ENCODE results near the gene TTC22. TPM values are rescaled to one million over a fixed set of nuclear protein-coding genes. Genes with fewer than 3 reads are reported as not detected.

Gene TTC22
- total RNA-seq (1 to 10 TPM; 4.4 to 4.5 TPM), total RNA-seq (1.8 to 23.8 (median 10.3) reads per million in 172 experiments)
- 8.4 TPM for polyA plus RNA-seq (2013, experiment 1 of 2)
- 8.0 TPM for polyA plus RNA-seq (2013, experiment 2 of 2)

DNA sequence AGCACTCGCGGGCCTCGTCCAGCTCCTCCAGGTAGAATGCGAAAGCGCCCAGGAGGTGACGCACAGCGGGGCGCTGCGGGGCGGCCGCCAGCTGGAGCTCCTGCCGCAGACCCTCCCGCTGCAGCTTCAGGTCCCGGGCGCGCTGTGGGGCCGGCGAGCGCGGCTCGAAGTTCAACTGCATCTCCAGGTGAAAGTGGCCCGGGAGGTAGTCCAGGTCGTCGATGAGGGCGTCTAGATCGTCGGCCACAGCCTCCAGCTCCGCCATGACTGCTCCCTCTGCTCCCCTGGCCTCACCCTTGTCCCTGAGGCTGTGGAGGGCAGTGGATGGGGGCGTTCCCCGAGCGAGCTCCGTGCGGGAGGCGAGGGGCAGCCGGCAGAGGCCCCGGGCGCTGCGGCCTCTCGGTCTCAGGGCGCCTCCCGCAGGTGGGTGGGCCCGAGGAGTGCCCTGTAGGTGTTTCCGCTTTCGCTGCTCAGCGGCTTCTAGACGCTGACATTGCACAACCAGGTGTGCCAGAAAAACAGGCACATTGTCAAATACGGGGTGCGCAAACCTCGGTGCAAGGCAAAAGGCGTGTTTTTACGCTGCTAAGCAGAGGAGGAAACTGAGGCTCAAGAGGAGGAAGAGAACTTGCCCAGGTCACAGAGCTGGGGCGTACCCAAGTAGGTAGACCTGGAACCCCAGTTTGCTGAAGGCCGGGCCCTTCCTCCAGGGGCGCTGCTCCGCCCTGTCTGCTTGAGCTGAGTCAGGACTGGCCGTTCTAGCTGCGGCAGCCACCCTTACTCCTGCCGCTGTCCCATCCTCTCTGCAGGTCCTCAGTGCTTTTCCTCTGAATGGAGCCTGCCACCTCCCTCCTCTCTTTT is at the start of gene TTC22:
Gene TTC22, minus strand, starts transcription at position 425 of the 861 bp plus-strand sequence. Its CDS starts 160 bp downstream, at position 265.
- H3K9me3 ChIP-seq (ENCODE audit: control insufficient read depth in 1 of 2, insufficient read depth in 1 of 2, low read length in 2 of 2), result no peaks in the 10 kb centered on the region
- H3K27me3 ChIP-seq (ENCODE audit: control insufficient read depth in 1 of 2, insufficient read depth in 2 of 2, low read length in 2 of 2), result no peaks in the 10 kb centered on the region
- no peaks in the 10 kb centered on the region for H3K9me3 Mint-ChIP-seq
- POLR2A ChIA-PET, result interaction anchor here (0.6 to 3.3 kb wide), 14 partner anchors 9 to 1387 kb away, joined by 3 to 16 read pairs (median 4); partner anchors contain the start of genes CYB5RL, DHCR24, IFT25 and LRRC42
- H3K27me3 Mint-ChIP-seq, result no peaks in the 10 kb centered on the region
- ATAC-seq (ENCODE audit: poor library complexity) (peak; percentile 87), DNase-seq (peak; percentile 43 to 83 (median 68))
- intact Hi-C loops (cut with DNase I, micrococcal nuclease), result loop anchor here in 1 of 2 experiments (2.0 to 5.0 kb wide), 2 partner anchors 86 to 394 kb away; partner anchors contain the start of genes SSBP3 and TTC4
- H3K4me1 ChIP-seq (ENCODE audit: insufficient read depth, low read length), result peaks cover 58% of the 10 kb centered on the region
- TF ChIP-seq, protein P1, sequence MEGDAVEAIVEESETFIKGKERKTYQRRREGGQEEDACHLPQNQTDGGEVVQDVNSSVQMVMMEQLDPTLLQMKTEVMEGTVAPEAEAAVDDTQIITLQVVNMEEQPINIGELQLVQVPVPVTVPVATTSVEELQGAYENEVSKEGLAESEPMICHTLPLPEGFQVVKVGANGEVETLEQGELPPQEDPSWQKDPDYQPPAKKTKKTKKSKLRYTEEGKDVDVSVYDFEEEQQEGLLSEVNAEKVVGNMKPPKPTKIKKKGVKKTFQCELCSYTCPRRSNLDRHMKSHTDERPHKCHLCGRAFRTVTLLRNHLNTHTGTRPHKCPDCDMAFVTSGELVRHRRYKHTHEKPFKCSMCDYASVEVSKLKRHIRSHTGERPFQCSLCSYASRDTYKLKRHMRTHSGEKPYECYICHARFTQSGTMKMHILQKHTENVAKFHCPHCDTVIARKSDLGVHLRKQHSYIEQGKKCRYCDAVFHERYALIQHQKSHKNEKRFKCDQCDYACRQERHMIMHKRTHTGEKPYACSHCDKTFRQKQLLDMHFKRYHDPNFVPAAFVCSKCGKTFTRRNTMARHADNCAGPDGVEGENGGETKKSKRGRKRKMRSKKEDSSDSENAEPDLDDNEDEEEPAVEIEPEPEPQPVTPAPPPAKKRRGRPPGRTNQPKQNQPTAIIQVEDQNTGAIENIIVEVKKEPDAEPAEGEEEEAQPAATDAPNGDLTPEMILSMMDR (IDR thresholded peaks at IDR 0.05), result peak; percentile 84
- H3K36me3 Mint-ChIP-seq (ENCODE audit: low read depth), result peaks cover 13% of the 10 kb centered on the region
- H3K27ac Mint-ChIP-seq, result peak within 1 kb of the TSS; percentile 94
- CTCF ChIA-PET, result interaction anchor here (0.5 to 2.4 kb wide), 13 partner anchors 8 to 940 kb away, joined by 3 to 16 read pairs (median 4); partner anchors contain the start of genes PARS2 and TTC4
- H3K4me3 Mint-ChIP-seq, result peak within 1 kb of the TSS; percentile 98
- H3K4me3 ChIP-seq (ENCODE audit: low read length), result peak within 1 kb of the TSS; percentile 82
- peaks cover 63% of the 10 kb centered on the region for H3K4me1 Mint-ChIP-seq (ENCODE audit: low read depth)
- peaks cover 6% of the 10 kb centered on the region for H3K36me3 ChIP-seq (ENCODE audit: insufficient read depth, low read length)
- H3K27ac ChIP-seq (ENCODE audit: low read depth in 1 of 2, low read length in 2 of 2), result peak within 1 kb of the TSS; percentile 33 to 57

DNA sequence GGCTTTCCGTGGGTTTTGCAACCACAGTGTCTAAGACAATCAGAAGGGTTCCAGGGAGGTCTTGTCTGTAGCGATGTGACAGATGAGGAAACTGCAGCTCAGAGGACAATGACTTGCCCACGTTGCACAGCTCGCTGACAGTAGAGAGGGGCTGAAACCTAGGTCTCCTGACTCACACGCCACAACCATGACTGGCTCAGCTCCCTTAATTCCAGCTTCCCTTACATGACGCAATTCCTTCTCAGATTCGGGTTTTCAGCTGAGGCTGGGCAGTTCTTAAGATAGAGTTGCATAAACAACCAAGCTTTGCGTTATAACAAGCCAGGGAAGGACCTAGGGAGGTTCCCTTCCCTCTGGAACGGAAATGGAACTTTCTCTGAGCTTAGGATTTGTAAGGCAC is 49.6 kb upstream of the TTC22 start:
- Mint-ChIP-seq H3K36me3 (ENCODE audit: low read depth) (peaks cover 8% of the 10 kb centered on the region), H3K9me3 (no peaks in the 10 kb centered on the region), H3K4me3 (no peak overlapping the region), H3K27me3 (no peaks in the 10 kb centered on the region), H3K4me1 (ENCODE audit: low read depth) (no peaks in the 10 kb centered on the region), H3K27ac (no peak overlapping the region)
- Histone ChIP-seq H3K4me3 (ENCODE audit: low read length) (no peak overlapping the region), H3K4me1 (ENCODE audit: insufficient read depth, low read length) (no peaks in the 10 kb centered on the region), H3K9me3 (ENCODE audit: control insufficient read depth in 1 of 2, insufficient read depth in 1 of 2, low read length in 2 of 2) (no peaks in the 10 kb centered on the region), H3K36me3 (ENCODE audit: insufficient read depth, low read length) (peaks cover 3% of the 10 kb centered on the region), H3K27ac (ENCODE audit: low read depth in 1 of 2, low read length in 2 of 2) (no peak overlapping the region), H3K27me3 (ENCODE audit: control insufficient read depth in 1 of 2, insufficient read depth in 2 of 2, low read length in 2 of 2) (no peaks in the 10 kb centered on the region)
- ChIA-PET CTCF (no interaction called here), POLR2A (no interaction called here)
- DNase-seq, result no peak
- TF ChIP-seq, protein P1 (IDR thresholded peaks at IDR 0.05), result no peak
- ATAC-seq (ENCODE audit: poor library complexity), result no peak
- intact Hi-C loops (cut with DNase I, micrococcal nuclease), result no loop called here

DNA sequence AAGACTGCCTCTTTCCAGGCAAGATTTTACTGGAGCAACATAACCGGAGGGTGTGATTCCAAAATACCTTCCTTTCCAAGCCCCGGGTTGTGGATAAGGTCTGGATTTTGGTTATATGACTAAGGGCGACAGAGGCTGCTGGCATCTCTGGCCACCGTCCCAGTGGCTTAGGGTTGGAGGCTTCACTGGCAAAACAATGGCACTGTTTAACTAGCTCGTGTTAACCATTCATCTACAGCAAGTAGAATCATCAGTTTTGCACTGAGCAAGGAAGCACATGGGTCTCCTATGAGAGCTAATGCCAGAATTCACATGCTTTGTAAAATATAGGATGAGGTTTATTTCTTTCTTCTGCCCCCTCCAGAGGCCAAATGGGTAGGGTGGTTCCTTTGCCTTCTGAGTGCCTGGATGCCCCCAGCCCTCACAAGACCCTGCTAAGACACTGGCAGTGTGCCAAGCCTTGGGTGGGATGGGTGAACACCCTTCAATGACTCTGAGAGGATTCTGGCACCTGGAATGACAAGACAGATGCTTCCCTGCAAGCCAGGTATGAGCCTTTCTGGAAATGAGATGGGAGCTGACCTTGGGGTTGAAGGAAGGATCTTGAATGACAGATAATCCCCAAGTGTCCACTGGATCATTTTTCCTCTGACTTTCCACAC is 49.1 kb upstream of the TTC22 start:
- Mint-ChIP-seq H3K9me3 (no peaks in the 10 kb centered on the region), H3K27me3 (no peaks in the 10 kb centered on the region), H3K27ac (no peak overlapping the region), H3K4me3 (no peak overlapping the region), H3K36me3 (ENCODE audit: low read depth) (peaks cover 8% of the 10 kb centered on the region), H3K4me1 (ENCODE audit: low read depth) (no peaks in the 10 kb centered on the region)
- DNase-seq (no peak), ATAC-seq (ENCODE audit: poor library complexity) (no peak)
- ChIA-PET CTCF (no interaction called here), POLR2A (no interaction called here)
- Histone ChIP-seq H3K9me3 (ENCODE audit: control insufficient read depth in 1 of 2, insufficient read depth in 1 of 2, low read length in 2 of 2) (no peaks in the 10 kb centered on the region), H3K27me3 (ENCODE audit: control insufficient read depth in 1 of 2, insufficient read depth in 2 of 2, low read length in 2 of 2) (no peaks in the 10 kb centered on the region), H3K4me1 (ENCODE audit: insufficient read depth, low read length) (no peaks in the 10 kb centered on the region), H3K27ac (ENCODE audit: low read depth in 1 of 2, low read length in 2 of 2) (no peak overlapping the region), H3K4me3 (ENCODE audit: low read length) (no peak overlapping the region), H3K36me3 (ENCODE audit: insufficient read depth, low read length) (peaks cover 3% of the 10 kb centered on the region)
- intact Hi-C loops (cut with DNase I, micrococcal nuclease), result no loop called here
- TF ChIP-seq, protein P1 (IDR thresholded peaks at IDR 0.05), result no peak

Measured in CD4-positive, alpha-beta T cell (primary cell).